ENCODE measurements around the gene EPC2.

DNA sequence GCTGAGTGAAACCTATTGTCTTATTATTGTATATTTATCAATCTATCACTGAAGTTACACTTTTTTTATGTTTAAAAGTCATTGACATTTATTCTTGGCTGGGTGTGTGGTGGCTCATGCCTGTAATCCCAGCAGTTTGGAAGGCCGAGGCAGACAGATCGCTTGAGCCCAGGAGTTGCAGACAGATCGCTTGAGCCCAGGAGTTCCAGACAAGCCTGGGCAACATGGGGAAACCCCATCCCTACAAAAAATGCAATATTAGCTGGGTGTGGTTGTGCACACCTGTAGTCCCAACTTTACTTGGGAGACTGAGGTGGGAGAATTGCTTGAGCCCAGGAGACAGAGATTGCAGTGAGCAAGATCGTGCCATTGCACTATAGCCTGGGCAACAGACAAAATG is 97.8 kb downstream of the EPC2 start:
- TF ChIP-seq POLR2A (IDR thresholded peaks at IDR 0.05; ENCODE audit: borderline replicate concordance, extremely low read depth, insufficient read depth, insufficient read length): no peak
- TF ChIP-seq POLR2AphosphoS5 (IDR thresholded peaks at IDR 0.05; ENCODE audit: low read depth, low read length): no peak

Measured in HCT116 (cell line).